ENCODE results near the gene MYO3B.
"Not testable (repeated sequence)": the region's sequence is repeated elsewhere in the genome, so short reads cannot be mapped to it uniquely, and the experiment has no call there.

The MYO3B gene

GRCh38 chr2:170468557-170468956 is 290.6 kb downstream of the MYO3B start:
- ATAC-seq (ENCODE audit: insufficient read depth, low read depth): no peak
- Histone ChIP-seq H3K4me2 (ENCODE audit: insufficient read depth, low read length) (no peak overlapping the region), H3K27ac (ENCODE audit: low read length) (no peak overlapping the region), H3K36me3 (ENCODE audit: insufficient read depth, low read length) (no peaks in the 10 kb centered on the region), H3K9me3 (ENCODE audit: insufficient read depth, low read length, severe bottlenecking) (no peaks in the 10 kb centered on the region), H2AFZ (ENCODE audit: low read depth, low read length) (no peak overlapping the region), H3K4me1 (ENCODE audit: insufficient read depth, low read length) (no peaks in the 10 kb centered on the region), H4K20me1 (ENCODE audit: insufficient read depth, low read length) (no peaks in the 10 kb centered on the region), H3K79me2 (ENCODE audit: insufficient read depth, low read length) (no peaks in the 10 kb centered on the region), H3K4me3 (ENCODE audit: low read depth in 1 of 2, low read length in 2 of 2) (no peak overlapping the region), H3K9ac (ENCODE audit: low read depth, low read length) (no peak overlapping the region), H3K27me3 (ENCODE audit: insufficient read depth, low read length, poor library complexity) (no peaks in the 10 kb centered on the region)
- DNase-seq: no peak
- TF ChIP-seq EZH2 (IDR thresholded peaks at IDR 0.05; ENCODE audit: borderline replicate concordance, low read depth, low read length, severe bottlenecking) (no peak), CTCF (IDR thresholded peaks at IDR 0.05; ENCODE audit: borderline replicate concordance, extremely low read depth, low read length, poor library complexity, severe bottlenecking) (no peak)

DNA sequence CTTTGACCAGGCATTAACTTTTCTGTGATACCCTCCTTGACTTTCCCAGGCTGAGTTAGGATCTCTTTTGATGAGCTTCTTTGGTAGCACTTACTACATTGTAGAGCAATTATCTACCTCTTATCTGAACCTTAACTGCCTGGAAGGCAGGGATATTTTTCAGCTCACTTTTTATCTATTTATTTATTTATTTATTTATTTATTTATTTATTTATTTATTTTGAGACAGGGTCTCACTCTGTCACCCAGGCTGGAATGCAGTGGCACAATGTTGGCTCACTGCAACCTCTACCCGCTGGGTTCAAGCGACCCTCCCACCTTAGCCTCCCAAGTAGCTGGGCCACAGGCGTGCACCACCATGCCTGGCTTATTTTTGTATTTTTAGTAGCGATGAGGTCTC is 294.6 kb downstream of the MYO3B start:
- not testable (repeated sequence) for H3K27ac ChIP-seq (ENCODE audit: low read length); H3K4me3 ChIP-seq (ENCODE audit: low read depth in 1 of 2, low read length in 2 of 2); DNase-seq; H3K9ac ChIP-seq (ENCODE audit: low read depth, low read length); H2AFZ ChIP-seq (ENCODE audit: low read depth, low read length); H3K4me1 ChIP-seq (ENCODE audit: insufficient read depth, low read length); H3K4me2 ChIP-seq (ENCODE audit: insufficient read depth, low read length); H3K36me3 ChIP-seq (ENCODE audit: insufficient read depth, low read length); H3K9me3 ChIP-seq (ENCODE audit: insufficient read depth, low read length, severe bottlenecking); H3K27me3 ChIP-seq (ENCODE audit: insufficient read depth, low read length, poor library complexity); ATAC-seq (ENCODE audit: insufficient read depth, low read depth); H3K79me2 ChIP-seq (ENCODE audit: insufficient read depth, low read length); H4K20me1 ChIP-seq (ENCODE audit: insufficient read depth, low read length)

GRCh38 chr2:170475878-170476277 is 297.9 kb downstream of the MYO3B start:
- no peaks in the 10 kb centered on the region for H3K9me3 ChIP-seq (ENCODE audit: insufficient read depth, low read length, severe bottlenecking)
- H3K4me2 ChIP-seq (ENCODE audit: insufficient read depth, low read length): no peak overlapping the region
- H3K9ac ChIP-seq (ENCODE audit: low read depth, low read length): no peak overlapping the region
- no peaks in the 10 kb centered on the region for H4K20me1 ChIP-seq (ENCODE audit: insufficient read depth, low read length)
- no peak for ATAC-seq (ENCODE audit: insufficient read depth, low read depth)
- H3K27me3 ChIP-seq (ENCODE audit: insufficient read depth, low read length, poor library complexity): no peaks in the 10 kb centered on the region
- no peak overlapping the region for H2AFZ ChIP-seq (ENCODE audit: low read depth, low read length)
- H3K79me2 ChIP-seq (ENCODE audit: insufficient read depth, low read length): no peaks in the 10 kb centered on the region
- no peak overlapping the region for H3K4me3 ChIP-seq (ENCODE audit: low read depth in 1 of 2, low read length in 2 of 2)
- H3K36me3 ChIP-seq (ENCODE audit: insufficient read depth, low read length): no peaks in the 10 kb centered on the region
- no peak for DNase-seq
- TF ChIP-seq CTCF (IDR thresholded peaks at IDR 0.05; ENCODE audit: borderline replicate concordance, extremely low read depth, low read length, poor library complexity, severe bottlenecking) (no peak), EZH2 (IDR thresholded peaks at IDR 0.05; ENCODE audit: borderline replicate concordance, low read depth, low read length, severe bottlenecking) (no peak)
- H3K4me1 ChIP-seq (ENCODE audit: insufficient read depth, low read length): no peaks in the 10 kb centered on the region
- H3K27ac ChIP-seq (ENCODE audit: low read length): no peak overlapping the region

DNA sequence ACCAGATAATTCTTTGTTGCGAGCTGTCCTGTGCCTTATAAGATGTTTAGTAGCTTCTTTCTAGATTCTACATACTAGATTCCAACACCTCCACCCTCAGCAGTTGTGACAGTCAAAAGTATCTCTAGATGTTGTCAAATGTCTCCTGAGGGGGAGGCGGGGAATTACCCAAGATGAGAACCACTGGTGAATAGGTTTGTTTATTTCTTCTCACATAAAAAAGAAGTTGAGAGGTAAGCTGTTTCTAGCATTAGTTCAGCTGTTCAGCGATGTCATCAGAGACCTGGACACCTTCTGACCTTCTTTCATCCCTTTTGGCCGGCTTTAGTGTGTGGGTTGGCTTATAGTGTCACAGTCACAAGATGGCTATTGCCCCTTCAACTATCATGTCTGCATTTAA is 299.7 kb downstream of the MYO3B start:
- ATAC-seq (ENCODE audit: insufficient read depth, low read depth) (no peak), DNase-seq (no peak)
- H4K20me1 ChIP-seq (ENCODE audit: insufficient read depth, low read length): no peaks in the 10 kb centered on the region
- no peaks in the 10 kb centered on the region for H3K27me3 ChIP-seq (ENCODE audit: insufficient read depth, low read length, poor library complexity)
- H3K27ac ChIP-seq (ENCODE audit: low read length): no peak overlapping the region
- H3K4me2 ChIP-seq (ENCODE audit: insufficient read depth, low read length): no peak overlapping the region
- H3K9me3 ChIP-seq (ENCODE audit: insufficient read depth, low read length, severe bottlenecking): no peaks in the 10 kb centered on the region
- no peak overlapping the region for H2AFZ ChIP-seq (ENCODE audit: low read depth, low read length)
- H3K36me3 ChIP-seq (ENCODE audit: insufficient read depth, low read length): no peaks in the 10 kb centered on the region
- H3K79me2 ChIP-seq (ENCODE audit: insufficient read depth, low read length): no peaks in the 10 kb centered on the region
- H3K4me1 ChIP-seq (ENCODE audit: insufficient read depth, low read length): no peaks in the 10 kb centered on the region
- TF ChIP-seq CTCF (IDR thresholded peaks at IDR 0.05; ENCODE audit: borderline replicate concordance, extremely low read depth, low read length, poor library complexity, severe bottlenecking): no peak
- no peak for TF ChIP-seq EZH2 (IDR thresholded peaks at IDR 0.05; ENCODE audit: borderline replicate concordance, low read depth, low read length, severe bottlenecking)
- H3K4me3 ChIP-seq (ENCODE audit: low read depth in 1 of 2, low read length in 2 of 2): no peak overlapping the region
- no peak overlapping the region for H3K9ac ChIP-seq (ENCODE audit: low read depth, low read length)

Measured in DND-41 (cell line).